CD4-positive, alpha-beta T cell treated with Interleukin-6 at 100 ng/mL for 8 hours (primary cell): ENCODE data around the gene SERGEF.

ENCODE experiments used
- DNase-seq: peaks from one replicate; pipeline ENCODE4 v3.0.0-alpha.2; 2020; ENCODE audit warnings: mixed read lengths, low spot score

The SERGEF gene

GRCh38 chr11:17951685-17952388, 61.0 kb downstream of the SERGEF start:
- no peak for DNase-seq

- no peak for DNase-seq
These were observed 62.2 kb downstream of the SERGEF start for GRCh38 chr11:17950644-17951043.

DNA sequence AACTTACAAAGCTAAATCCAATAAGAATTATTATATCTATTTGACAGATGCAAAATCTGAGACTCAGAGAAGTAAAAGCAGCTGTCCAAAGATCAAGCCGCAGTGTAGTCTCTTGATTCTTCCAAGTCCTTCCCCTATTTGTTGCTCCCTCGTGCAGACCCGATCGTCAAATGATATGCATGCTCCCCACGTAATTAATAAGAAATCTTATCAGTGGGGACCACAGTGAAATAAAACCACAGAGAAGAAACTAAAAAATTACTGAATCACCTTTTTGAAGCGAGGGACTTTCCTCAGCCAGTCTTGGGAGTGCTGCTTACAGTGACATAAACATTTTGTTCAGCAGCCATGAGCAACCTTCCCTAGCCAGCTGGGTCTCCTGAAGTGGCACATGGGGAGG, 64.6 kb downstream of the SERGEF start:
- no peak for DNase-seq

DNA sequence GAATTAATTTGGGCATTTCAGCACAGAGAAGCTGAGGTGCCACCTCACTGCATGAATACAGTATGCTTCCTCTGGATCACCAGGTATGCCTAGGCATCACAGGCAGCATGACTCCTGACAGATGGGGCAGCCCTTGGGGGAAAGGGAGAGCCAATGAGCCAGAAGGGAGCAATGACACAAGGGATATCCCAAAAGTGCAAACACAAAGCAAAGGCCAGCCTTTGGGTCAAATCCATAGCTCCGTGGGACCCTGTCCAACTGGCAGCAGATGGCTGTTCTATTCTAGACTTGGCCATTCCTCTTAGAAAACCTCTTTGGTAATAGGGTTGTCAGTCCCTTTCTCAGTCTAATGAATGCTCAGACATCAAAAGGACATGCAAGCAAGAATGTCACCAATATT, 73.3 kb downstream of the SERGEF start:
- no peak for DNase-seq

DNA sequence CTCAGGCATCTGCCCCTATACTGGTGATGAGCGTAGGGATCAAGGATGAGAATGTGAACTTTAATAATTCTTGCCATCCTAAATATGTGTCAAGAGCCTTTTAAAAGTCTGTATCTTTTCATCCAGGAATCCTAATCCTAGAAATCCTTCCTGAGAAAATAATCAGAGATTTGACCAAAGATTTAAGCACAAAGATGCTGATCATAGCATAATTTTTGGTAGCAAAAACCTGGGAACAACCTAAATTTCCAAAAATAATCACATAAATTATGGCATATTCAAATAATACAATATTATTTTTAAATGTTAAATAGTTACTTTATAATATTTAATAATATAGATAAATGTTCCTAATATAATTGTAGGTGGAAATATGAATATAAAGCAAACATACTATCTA, 76.1 kb downstream of the SERGEF start:
- no peak for DNase-seq

- DNase-seq: no peak
These were observed 78.7 kb downstream of the SERGEF start for GRCh38 chr11:17934194-17934593.

DNA sequence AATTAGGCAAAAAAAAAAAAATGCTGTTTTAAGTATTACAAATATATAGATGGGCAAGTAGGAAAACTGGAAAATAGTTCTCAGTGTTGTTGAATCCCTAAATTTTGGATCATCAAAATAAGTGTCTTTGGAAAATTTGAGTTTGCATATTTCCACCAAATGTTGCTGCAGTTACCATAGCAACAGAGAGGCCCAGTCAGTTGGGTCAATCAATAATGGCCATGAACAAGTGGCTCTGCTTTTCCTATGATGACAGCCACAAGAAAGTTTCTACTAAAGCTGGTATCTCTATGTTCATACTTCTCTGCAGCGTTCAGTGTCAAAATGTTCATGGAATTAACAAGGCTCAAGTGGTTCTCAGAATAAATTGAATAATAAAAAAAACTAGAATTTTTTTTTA, 79.1 kb downstream of the SERGEF start:
- no peak for DNase-seq

DNA sequence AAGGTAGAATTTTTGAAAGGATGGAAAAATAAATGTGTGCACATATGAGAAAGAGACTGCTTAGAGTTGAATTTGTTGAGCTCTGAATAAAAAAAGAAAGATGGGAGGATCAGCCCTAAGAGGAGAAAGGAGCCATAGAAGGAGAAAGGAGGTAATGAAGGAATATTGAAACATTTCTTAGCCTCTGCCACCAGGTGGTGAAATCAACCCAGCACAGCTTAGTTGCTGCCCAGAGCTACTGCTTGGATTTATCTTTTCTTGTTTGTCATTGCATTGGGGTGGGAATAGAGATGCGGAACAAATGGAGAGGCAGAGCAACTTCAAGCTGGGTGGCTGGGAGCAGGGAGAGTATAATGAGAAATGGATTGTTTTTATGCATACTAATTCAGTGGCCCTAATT, 80.4 kb downstream of the SERGEF start:
- no peak for DNase-seq

- no peak for DNase-seq
These were observed 81.3 kb downstream of the SERGEF start for GRCh38 chr11:17931595-17931994.

GRCh38 chr11:17930544-17931125, 82.2 kb downstream of the SERGEF start:
- DNase-seq: no peak

- no peak for DNase-seq
These were observed 83.7 kb downstream of the SERGEF start for GRCh38 chr11:17929171-17929570.

GRCh38 chr11:17927681-17928343, 85.0 kb downstream of the SERGEF start:
- DNase-seq: no peak

GRCh38 chr11:17927041-17927440, 85.8 kb downstream of the SERGEF start:
- DNase-seq: no peak

GRCh38 chr11:17924713-17925112, 88.1 kb downstream of the SERGEF start:
- no peak for DNase-seq

DNA sequence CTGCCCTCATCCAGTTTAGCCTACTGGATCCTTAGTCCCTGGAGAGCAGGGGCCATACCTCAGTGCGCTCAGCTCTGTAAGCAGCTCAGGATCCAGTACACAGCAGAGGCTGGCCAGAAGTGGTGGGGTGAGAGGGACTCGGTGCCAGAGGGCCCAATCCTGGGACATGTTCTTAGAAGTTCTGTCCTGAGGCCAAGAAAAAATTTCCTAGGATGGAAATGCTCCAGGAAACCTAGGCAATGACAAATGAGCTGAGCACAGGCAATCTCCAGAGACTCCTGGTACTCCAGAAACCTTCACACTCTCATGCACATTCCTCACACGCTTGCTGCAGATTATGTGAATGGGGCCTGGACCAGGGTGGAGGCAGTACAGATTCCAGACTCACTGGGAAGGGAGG, 89.6 kb downstream of the SERGEF start:
- no peak for DNase-seq

DNA sequence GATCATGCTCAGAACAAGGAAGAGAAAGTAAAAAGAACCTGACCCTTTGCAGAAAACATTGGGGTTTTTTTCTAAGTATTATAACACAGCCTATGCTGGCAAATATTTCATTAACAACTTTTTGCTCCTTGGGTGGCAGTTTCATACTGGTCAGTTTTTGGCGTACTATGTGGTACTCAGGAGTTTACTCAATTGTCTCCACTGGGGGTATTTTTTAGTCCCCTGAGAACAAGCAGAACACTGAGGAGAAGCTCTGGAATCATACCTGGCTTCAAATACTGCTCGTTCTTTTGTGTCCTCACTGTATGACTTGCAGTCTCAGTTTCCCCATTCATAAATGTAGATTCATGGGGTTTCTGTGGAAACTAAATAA, 90.4 kb downstream of the SERGEF start:
- no peak for DNase-seq

- no peak for DNase-seq
These were observed 91.0 kb downstream of the SERGEF start for GRCh38 chr11:17921659-17922415.

- no peak for DNase-seq
These were observed 94.7 kb downstream of the SERGEF start for GRCh38 chr11:17918049-17918605.

- DNase-seq: no peak
These were observed 95.3 kb downstream of the SERGEF start for GRCh38 chr11:17917556-17917955.

DNA sequence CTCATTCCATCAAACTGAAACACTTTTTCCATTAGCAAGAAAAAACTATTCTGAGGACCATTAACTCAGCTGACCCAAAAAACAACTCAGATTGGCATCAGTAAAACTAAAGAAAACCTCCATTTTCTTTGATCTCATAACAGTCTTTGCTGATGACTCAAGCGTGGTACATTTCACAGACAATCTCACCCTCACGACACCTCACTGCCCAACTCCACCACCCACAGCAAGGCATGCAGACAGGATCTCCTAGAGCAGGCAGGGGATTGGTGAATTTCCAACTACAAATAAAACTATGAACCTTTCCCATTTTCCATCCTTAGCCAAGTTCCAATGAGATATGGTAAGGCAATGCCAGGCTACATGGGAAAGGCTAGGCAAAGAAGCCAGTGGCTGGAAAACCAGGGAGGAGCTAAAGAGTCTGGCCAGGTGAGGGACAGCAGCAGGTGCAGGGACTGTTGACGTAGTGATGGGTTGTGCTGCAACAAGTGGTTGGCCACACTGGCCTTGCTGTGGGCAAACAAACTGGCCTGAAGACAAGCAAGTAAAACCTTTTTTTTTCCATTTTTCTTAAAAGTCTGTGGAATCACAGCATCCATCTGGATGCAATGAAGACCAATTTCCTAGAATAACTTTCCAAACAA, 97.2 kb downstream of the SERGEF start:
- no peak for DNase-seq

- DNase-seq: no peak
These were observed 97.9 kb downstream of the SERGEF start for GRCh38 chr11:17914957-17915356.

DNA sequence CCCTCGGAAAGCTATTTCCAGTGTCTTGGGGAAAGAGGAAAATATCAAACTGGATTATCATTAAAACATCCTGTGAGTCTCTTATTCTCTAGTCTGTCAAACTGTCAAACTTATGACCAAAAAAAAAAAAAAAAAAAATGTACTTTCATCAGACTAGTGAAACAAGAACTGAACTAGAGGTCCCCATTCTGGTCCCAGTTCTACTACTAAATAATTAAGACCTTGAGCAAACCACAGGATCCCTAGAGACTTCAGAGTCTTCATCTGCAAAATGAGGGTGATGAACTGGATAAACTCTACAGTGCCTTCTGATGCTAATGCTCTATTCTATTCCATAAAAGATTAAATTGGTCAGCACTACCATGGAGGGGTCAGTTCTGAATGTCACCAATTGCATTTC, 105.8 kb downstream of the SERGEF start:
- no peak for DNase-seq
